Right ventricle myocardium inferior (tissue), 1 donor: Measurements from ENCODE around the gene ZNF786. TPM values are rescaled to one million over a fixed set of nuclear protein-coding genes. Genes with fewer than 3 reads are reported as not detected.
"Not testable (repeated sequence)": the region's sequence is repeated elsewhere in the genome, so short reads cannot be mapped to it uniquely, and the experiment has no call there.

Experiments used
- ATAC-seq: fragments of 200-7000 bp; cut with Tn5 transposase; one replicate; pipeline ENCODE4 v1.9.1; 2020; ENCODE audit warnings: mild to moderate bottlenecking, moderate library complexity
- DNase-seq: peaks from one replicate; pipeline ENCODE4 v3.0.0; 2021; ENCODE audit errors: missing footprints
- intact Hi-C: fragments of 100-400 bp; cut with DNase I; formaldehyde crosslinking; loops from one replicate; pipeline ENCODE4 v1.11.0; 2022
- long read RNA-seq: library from polyadenylated mRNA; unstranded; transcript quantifications from one replicate; pipeline ENCODE4 v2.0.0, GENCODE V29; 2021
- total RNA-seq: library from RNA; stranded (reverse); fragmentation: NEBNext Ultra II Directional; extraction: Animal tissue kit (Norgen Biotek cat#: 25700); gene quantifications from one replicate; pipeline ENCODE4 v1.2.1, GENCODE V29; 2021
- donor health status: DM: no; HTN: yes; CAD: no; lungs with severe emphysema.

The ZNF786 gene
- total RNA-seq, result 2.9 TPM
- long read RNA-seq, partial matches to known transcripts, result 0 of 6 reads
- long read RNA-seq, other reads (novel, unspliced or antisense), result 3 of 6 reads

GRCh38 chr7:149090397-149091195 lies at the start of gene ZNF786:
Gene ZNF786, minus strand, starts transcription at chr7:149090718. Its CDS starts 78 bp downstream, at chr7:149090640.
- DNase-seq, result peak; percentile 93
- ATAC-seq, result peak; percentile 97
- intact Hi-C loops, result loop anchor here (1.0 to 2.0 kb wide), 3 partner anchors 36 to 84 kb away; partner anchors contain the start of genes PDIA4 and ZNF425

- intact Hi-C loops, result no loop called here
- ATAC-seq (no peak), DNase-seq (no peak)
These were observed 45.6 kb upstream of the ZNF786 start for GRCh38 chr7:149136118-149136517.

- DNase-seq (no peak), ATAC-seq (no peak)
- intact Hi-C loops, result no loop called here
These were observed 42.7 kb upstream of the ZNF786 start for GRCh38 chr7:149133028-149133710.

GRCh38 chr7:149130572-149131198 lies 40.2 kb upstream of the ZNF786 start:
- intact Hi-C loops, result no loop called here
- DNase-seq (no peak), ATAC-seq (no peak)

- intact Hi-C loops, result loop anchor here (1.0 to 2.0 kb wide), 3 partner anchors 21 to 98 kb away; partner anchors contain the start of genes PDIA4, ZNF398 and ZNF786
- ATAC-seq, result peak; percentile 59
- DNase-seq, result peak; percentile 79
These were observed 36.2 kb upstream of the ZNF786 start for GRCh38 chr7:149126662-149127266.

GRCh38 chr7:149125863-149126661 lies 35.5 kb upstream of the ZNF786 start, which contains the start of gene ZNF425:
Gene ZNF425, minus strand, starts transcription at chr7:149126324. Its CDS starts 111 bp downstream, at chr7:149126213.
- ATAC-seq (peak; percentile 97), DNase-seq (peak; percentile 96)
- intact Hi-C loops, result loop anchor here (1.0 to 2.0 kb wide), 3 partner anchors 21 to 97 kb away; partner anchors contain the start of genes PDIA4, ZNF398 and ZNF786

- intact Hi-C loops, result no loop called here
- no peak for ATAC-seq
These were observed 34.8 kb upstream of the ZNF786 start for GRCh38 chr7:149125189-149125862.

GRCh38 chr7:149109969-149110368 lies 19.5 kb upstream of the ZNF786 start:
- intact Hi-C loops, result no loop called here
- ATAC-seq, result no peak
- no peak for DNase-seq

More at GRCh38 chr7:149125189-149125862, 34.8 kb upstream of the ZNF786 start:
- no peak for DNase-seq

- ATAC-seq (no peak), DNase-seq (peak; percentile 73)
- intact Hi-C loops, result no loop called here
These were observed 14.2 kb upstream of the ZNF786 start for GRCh38 chr7:149104749-149105148.

- DNase-seq (no peak), ATAC-seq (no peak)
- intact Hi-C loops, result no loop called here
These were observed 13.7 kb upstream of the ZNF786 start for GRCh38 chr7:149104214-149104613.

GRCh38 chr7:149103424-149103823 lies 12.9 kb upstream of the ZNF786 start:
- intact Hi-C loops, result no loop called here
- DNase-seq (no peak), ATAC-seq (no peak)

GRCh38 chr7:149102666-149103065 lies 12.1 kb upstream of the ZNF786 start:
- ATAC-seq (no peak), DNase-seq (no peak)
- intact Hi-C loops, result no loop called here

GRCh38 chr7:149100821-149101220 lies 10.3 kb upstream of the ZNF786 start:
- ATAC-seq (no peak), DNase-seq (no peak)
- intact Hi-C loops, result no loop called here

GRCh38 chr7:149099058-149099457 lies 8.5 kb upstream of the ZNF786 start:
- ATAC-seq, result no peak
- intact Hi-C loops, result no loop called here
- no peak for DNase-seq

GRCh38 chr7:149097088-149097487 lies 6.6 kb upstream of the ZNF786 start:
- DNase-seq, result no peak
- no peak for ATAC-seq
- intact Hi-C loops, result no loop called here

GRCh38 chr7:149093228-149093627 lies 2.7 kb upstream of the ZNF786 start:
- no peak for DNase-seq
- intact Hi-C loops, result no loop called here
- ATAC-seq, result no peak

GRCh38 chr7:149092244-149092643 lies 1.7 kb upstream of the ZNF786 start:
- intact Hi-C loops, DNase-seq, ATAC-seq: not testable (repeated sequence)
